Occipital lobe (tissue), 2 donors: ENCODE results near the gene ATXN10. TPM values are rescaled to one million over a fixed set of nuclear protein-coding genes. Genes with fewer than 3 reads are reported as not detected.

Experiments used
- DNase-seq: peaks from one replicate; lab custom pipeline; 2025; lab: John Stamatoyannopoulos, UW
- total RNA-seq: library from RNA; depleted of rRNA; stranded (reverse); fragments of >200 nt; gene quantifications from one replicate; pipeline ENCODE4 v1.2.3, GENCODE V29; 2014

The ATXN10 gene
- total RNA-seq, 1 donor from 2014 or later = 326 TPM

DNA sequence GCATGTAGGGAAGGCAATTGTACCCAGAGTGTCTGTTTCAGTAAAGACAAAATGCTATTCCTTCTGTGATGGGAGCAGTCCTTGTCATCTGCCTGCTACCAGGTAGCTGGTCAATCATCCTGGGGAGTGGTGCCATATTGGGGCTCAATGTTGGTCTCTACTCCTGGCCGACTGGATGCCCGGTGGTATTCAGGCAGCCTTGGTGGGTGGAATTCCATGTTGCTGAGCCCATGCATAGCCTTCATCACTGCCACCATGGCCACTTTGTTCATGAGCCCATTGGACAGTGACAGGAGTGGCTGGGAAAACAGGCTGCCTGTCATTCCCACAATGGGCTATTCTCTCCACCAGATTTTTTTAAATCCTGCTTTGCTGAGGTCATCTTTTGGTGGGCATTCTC lies 184.3 kb downstream of the ATXN10 start:
- DNase-seq = no peak

DNA sequence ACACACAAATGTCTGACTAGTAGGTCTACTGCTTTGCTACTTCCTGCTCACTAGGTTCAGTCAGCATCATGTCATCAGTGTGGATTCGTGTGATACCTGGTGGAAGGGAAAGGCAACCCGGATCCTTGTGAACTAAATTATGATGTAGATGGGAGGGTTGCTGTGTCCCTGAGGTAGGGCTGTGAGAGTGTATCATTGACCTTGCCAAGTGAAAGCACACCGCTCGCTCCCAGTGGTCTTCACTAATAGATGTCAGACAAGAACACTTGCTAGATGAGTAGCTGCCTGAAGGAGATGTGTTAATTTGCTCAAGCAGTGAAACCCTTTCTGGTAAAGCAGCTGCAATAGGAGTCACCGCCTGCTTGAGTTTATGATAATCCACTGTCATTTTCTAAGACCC lies 185.9 kb downstream of the ATXN10 start:
- DNase-seq = no peak

DNA sequence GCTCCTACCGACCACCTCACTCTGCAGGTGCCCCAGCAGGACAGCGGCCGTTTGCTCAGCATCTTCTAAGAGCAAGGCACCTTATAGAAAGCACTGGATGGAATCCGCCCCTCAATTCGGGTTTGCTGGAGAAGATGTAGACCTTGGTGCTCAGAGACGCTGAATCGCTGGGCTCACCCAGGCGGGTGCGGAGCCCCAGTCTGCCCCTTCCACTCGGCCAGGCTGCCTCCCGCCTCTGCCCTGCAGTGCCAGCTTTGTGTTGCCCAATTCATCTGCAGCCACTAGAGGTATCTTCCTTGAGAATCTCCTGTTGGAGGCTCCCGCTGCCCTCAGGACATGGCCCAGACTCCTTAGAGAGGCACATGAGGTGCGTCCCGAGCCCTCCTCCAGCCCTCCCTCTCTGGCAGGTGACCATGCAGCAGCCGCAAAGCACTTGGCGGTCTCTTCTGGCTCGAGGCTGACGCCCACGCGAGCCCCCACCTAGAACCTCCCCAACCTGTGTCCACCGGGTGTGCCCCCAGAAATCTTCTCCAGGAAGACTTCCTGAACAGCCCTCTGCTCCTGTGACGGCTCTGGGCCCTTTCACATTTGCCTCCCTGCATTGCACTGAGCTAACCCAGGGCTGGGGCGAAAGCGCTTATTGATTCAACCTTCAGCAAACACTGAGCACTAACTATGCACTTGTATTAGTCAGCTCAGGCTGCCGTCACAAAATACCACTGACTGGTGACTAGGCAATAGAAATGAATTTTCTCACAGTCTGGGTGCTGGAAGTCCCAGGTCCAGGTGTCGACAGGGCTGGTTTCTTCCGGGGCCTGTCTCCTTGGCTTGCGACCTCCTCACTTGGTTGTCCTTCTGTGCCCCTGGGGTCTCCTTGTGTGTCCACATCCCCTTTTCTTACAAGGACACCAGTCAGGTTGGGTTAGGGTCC lies 187.9 kb downstream of the ATXN10 start:
- no peak for DNase-seq

DNA sequence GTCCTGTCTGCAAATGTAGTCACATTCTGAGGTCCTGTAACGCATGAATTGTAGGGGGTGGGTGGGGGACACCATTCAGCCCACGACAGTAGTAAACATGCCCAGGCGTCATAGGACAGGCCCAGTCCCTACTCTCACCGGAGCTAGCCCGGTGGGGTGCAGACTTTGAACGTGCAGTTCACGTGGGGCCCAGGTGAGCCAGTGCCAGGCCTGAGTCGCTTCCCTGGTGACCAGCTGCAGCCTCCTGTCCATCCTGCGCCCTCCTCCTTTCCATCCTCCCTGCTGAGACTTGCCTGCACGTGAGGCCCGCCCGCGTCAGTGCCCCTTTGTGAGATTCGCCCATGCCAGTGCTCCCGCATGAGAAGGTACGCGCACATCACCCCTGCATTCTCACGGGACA lies 188.6 kb downstream of the ATXN10 start:
- no peak for DNase-seq

DNA sequence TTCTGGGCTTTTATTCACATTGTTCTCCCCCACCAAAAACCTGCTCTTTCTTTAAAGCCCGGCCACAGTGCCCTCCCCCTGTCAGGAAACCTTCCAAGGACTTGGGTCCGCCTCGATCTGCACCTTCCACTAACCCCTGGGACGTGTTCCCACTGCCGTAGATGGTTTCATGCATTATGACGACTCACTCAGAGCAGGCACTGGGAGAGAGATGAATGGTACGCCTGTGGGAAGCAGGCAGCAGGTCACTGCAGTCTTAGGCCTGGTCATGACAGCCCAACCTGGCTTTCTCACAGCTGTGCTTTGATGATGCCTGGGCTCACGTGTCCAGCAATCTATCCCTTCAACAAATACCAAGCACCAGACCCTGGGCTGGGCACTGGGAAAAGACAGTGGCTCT lies 189.6 kb downstream of the ATXN10 start:
- DNase-seq = no peak

DNA sequence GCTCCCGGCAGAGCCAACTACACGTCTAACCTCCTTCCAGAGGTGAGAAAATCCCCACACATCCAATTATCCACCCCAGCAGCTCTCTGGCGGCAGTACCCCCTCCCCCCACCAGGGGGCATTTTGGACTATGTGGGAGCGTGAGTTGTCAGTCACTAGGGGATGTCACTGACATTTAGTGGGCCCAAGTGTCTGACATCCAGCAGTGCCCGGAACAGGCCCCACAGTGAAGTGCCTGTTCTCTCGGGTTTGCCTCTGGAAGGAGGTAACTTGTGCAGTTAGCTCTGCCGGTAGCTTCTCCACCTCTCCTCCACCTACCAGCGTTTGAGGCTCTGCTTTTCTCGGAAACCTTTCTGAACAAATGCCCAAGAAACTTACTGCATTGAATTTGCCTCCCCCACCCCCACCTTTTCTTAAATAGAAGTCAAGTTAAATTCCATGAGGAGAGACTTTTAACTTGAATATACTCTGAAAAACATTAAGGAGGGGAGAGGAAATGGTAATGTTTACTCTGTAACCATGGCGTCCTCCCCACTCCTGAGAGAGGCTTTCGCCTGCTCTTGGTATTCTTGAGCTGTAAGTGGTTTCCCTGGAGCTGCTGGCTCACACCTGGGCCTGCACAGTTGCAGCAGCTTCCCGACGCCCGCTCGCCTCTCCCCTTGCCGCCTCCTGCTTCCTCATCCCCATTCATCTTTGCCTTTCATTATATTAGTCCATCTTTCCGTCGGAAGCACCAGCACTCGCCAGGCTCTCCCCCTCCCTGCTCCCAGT lies 192.5 kb downstream of the ATXN10 start:
- no peak for DNase-seq

DNA sequence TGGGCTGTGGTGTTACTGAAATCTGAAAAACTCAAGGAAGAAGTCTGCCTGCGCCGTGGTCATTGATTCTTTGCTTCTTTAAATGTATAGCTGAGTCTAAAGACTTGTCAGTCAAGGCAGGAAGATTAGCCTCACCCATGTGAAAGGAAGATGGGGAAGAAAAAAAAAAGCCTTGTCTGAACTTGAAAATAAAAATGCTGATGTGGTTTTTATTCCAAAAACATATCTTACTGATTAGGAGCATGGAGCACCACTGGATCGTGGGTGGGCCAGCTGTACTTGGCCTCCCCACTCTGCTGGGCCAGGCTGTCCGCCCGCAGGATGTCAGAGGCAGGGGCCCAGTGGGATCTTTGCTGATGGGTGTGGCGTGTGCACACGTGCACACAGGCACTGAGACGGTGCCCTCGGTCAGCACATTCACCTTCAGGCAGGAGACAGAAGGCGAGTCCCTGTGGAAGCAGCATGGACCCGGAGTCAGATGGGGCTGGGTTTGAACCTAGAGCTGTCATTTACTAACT lies 193.4 kb downstream of the ATXN10 start:
- no peak for DNase-seq

DNA sequence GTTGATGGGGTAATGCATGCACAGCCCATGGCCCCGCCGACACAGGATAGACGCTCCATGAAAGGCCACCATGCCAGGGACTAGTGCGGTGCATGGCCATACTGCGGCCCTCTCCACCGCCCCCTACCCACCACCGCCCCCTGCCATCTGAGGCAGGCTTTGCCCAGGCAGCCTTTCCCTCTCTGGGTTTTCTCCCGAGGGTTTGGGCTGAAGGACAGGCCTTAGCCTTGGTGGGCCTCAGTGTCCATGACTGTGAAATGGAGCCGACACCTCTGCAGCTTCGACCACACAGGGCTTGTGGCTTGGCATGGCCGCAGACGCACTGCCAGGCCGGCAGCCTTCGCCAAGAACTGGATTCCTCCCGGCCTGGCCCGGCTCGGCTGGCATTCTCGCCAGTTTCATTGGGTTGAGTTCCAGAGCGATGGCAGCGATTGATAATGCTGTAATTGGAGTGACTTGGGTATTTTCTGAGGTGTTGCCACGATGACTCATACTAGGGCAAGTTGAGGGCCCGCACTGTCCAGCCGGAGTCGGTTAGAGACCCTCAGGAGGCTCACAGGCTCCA lies 194.0 kb downstream of the ATXN10 start:
- DNase-seq = no peak

DNA sequence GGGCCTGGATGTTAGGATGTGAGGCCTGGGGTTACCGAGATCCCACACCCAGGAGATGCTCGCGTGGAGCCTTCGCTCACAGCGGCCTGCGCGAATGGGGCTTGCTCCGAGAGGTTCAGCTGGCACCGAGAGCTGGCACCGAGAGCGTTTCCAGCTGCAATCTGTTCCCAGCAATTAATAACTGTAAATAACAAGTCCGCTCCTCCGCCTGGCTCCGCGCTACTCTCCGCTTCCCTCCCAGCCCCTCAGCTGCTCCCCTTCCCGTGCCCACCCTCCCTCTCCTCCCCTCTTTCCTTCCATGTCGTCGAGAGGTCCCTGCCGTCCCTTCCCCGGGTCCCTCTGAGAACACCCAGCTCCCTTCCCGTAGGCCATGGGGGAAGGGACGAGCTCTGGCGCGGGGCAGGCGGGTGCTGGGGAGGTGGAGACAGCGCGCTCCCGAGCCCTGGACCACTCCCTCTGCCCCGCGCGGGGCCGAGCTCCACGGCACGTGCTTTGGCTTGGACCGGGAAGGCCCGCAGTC lies 194.6 kb downstream of the ATXN10 start:
- no peak for DNase-seq

DNA sequence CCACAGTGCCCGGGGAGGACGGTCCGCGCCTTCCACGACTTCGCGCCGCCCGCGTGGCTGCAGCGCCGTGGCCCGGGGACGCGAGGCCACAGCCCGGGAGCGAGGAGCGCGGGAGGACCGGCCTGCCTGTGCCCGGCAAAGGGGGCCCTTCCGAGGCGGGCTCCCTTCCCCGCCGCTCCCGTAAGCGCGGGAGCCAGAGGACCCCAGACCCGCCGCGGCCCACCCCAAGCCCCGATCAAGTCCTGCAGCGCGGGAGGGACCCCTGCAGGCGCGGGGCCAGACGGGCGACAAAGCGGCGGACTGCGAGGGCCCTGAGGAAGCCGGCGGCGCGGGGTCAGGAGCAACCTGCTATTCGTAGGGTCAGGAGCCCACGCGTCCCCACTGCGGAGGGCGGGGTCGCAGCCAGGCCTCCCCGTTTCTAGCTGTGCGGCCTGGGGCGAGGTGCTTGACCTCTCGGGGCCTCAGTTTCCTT lies 195.0 kb downstream of the ATXN10 start:
- no peak for DNase-seq

DNA sequence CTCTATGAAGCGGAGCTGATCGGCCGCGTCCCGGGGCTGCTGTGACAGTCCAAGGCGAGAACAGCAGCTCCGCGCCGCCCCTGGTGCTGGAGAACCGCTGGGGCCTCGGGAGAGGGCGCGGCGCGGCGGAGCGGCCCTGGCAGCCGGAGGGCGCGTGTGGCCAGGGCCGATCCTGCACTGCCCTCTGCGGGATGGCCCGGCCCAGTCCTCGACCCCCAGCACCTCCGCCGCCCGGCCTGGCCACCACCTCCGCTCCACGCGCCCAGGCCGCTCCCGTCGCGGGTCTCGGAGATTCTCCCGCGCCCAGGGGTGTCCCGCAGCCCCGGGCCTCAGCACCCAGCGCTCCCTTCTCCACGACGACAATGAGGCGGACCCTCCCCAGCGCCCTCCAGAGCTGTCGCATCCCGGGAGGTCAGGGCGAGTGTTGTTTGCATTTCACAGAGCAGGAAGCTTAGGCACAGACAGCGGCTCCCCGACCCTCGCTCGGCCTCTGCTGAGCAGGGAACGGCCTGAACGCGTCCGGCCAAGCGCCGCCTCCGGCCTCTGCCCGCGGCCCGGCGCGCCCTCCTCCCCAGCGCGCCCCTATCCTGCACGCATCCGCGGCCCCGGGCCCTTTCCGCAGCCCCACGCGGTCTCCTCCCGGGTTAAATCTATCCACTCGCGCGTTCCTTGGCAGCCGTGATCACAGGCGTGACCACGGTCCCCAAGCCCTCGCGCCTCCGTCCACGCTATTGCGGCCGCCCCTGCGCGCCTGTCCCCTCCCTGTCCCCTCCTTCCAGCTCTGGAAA lies 195.7 kb downstream of the ATXN10 start:
- no peak for DNase-seq

DNA sequence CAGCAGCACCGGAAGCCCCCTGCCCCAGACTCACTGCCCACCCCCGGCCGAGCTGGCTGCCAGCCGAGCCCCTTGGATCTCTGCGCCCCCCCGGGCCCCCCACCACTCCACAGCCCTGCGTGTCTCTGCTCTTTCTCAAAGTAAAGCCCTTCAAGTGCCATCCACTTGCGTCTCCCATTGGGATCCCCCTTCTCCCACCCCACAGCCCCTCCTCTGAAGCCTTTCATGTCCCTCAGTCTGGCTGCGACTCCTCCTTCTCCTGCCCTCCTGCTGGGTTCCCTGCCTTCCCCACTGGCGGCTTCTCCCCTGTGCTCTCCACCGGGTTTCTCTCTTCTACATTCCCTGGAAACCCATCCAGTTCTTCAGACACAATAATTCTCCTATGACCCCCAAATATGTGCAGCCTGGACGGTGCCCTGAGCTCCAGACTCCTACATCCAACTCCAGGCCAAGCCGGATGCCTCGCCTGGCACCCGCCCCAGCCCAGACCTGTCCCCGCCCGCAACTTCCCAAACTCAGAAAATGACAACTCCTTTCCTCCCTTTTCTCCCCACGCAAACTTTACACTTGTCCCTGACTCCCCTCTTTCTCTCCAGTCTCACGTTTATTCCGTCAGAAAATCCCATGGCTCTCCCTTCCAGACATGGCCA lies 196.4 kb downstream of the ATXN10 start:
- no peak for DNase-seq

DNA sequence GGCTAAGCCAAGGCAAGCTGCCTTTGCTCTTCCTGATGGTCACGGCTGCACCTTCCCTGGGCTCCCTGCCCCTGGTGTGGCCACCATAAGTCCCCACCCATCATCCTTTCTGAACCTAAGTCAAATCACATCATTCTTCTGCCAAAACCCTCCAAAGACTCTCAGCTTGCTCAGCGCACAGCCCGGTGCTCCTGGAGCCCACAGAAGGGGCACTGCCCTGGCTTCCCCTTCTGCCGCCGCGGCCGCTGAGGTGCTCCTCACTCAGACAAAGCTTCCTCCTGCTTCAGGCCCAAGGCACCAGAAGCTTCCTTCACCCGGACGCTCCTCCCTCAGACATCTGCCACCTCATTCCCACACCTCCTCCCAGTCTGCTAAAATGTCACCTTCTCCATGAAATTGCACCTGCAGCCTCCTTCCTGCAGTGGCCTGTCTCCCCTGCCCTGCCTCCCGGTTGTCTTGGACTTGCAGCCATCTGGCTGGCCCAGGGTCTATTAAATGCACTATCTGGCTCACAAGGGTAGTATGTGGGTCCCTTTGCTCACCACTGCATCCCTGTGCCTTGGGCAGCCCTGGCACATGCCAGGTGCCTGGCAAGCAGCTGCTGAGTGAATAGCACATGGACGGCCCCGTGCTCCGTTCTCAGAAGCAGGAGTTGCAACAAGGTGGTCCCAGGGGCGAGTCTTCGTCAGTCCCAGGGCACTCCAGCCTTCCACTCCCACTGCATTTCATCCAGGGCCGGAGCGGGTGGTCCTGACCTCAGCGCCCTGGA lies 197.1 kb downstream of the ATXN10 start:
- no peak for DNase-seq

DNA sequence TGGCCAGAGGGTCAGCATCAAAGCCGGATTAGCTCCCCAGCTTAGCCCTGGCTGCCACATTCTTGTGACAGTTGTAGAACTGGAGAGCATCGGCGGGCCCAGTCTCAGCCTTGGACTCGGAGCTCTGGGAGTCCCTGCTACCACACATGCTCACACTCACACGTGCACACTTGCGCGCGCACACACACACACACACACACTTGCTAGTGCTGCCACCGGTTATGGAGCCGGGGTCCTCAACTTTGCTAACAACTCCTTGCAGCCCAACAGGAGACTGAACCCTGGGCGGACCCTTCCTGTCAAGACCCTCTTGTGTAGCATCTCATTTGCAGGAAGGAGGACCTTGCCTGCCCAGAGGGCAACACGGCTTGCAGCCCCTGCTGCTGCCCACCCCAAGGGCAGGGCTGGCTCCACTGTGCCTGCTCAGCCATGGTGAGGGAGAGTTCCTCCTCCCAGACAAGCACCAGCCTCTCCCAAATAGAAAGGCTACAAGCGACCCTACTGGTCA lies 197.8 kb downstream of the ATXN10 start:
- no peak for DNase-seq

DNA sequence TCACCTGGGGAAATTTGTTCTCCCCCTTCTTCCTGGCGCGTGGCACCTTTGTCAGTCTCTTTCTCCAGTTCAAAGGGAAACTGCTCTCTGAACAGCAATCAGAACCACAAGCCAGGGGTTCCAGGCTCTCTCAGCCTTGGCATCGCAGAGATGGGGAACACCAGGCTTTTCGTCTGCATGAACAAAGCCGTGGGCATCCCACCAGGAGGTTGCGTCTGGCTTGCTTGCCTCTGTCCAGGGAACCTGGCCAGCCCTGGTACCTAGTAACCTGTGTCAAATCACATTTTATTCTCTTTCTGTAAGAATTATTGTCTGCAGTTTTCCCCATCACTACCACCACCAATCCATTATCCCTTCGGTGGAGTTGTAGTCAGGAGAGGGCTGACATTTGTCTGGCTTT lies 198.4 kb downstream of the ATXN10 start:
- DNase-seq = no peak

DNA sequence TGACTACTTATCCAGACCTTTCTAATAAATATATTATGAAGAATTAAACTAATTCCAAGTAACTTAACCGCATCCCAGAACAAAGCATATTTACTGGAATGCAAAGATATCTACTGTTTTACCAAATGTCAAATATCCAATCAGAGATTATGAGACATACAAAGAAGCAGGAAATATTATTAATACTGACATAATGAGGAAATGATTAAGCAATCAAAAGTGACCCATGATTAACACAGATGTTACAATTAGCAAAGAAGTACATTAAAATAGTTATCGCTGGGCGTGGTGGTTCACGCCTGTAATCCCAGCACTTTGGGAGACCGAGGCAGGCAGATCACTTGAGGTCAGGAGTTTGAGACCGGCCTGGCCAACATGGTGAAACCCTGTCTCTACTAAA lies 200.1 kb downstream of the ATXN10 start:
- no peak for DNase-seq

DNA sequence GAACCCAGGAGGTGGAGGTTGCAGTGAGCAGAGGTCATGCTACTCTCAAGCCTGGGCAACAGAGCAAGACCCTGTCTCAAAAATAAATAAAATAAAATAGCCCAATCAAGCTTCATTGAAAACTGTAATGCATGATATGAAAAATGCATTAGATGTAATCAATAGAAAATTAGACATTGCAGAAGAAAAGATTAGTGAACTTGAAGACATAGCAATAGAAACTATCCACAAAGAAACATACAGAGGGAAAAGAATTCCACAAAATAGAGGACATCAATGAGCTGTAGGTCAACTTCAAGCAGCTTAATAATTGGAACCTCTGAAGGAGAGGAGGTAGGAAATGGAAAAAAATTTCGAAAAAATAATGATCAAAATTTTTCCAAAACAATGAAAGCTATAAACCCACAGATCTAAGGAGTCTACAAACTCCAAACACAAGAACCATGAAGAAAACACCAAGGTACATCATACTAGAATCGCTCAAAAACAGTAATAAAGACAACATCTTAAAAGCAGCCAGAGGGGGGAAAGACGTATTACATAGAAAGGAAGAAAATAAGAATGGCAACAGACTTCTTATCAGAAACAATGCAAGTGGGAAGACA lies 201.1 kb downstream of the ATXN10 start:
- no peak for DNase-seq

DNA sequence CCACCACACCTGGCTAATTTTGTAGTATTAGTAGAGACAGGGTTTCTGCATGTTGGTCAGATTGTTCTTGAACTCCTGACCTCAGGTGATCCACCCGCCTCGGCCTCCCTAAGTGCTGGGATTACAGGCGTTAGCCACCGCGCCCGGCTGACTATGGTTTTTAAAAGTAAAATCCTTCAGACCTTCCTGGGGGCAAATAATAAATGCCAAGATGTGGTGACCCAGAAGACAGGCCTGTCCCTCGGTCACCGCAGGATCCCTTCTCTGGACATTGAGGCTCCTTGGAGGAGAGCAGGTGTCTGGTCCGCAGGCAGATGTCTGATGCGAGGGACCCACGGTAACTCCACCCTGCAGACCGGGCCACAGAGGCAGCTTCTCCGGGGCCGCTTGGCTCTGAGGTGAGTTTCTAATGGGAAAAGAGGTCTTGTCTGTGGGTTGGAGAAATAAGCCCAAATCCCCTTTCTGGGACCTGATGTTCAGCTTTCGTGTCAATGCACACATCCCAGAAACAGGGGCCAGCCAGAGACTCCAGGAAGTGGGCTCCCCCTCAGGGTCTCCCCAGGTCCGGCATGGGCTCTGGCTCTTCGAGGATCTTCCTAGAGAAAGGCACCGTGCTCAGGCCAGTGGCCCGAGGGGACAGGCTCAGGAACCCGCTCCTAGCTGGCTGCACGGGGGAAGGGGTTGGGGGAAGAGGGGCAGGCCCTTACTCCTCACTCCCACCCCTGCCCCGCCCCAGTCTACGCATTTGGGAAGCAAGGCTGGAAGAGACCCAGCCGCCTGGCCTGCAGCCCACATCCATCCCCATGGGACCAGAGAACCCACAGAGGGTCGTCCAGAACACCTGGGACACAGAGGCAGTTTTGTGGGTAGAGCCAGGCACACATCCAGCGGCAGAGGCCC lies 204.8 kb downstream of the ATXN10 start:
- no peak for DNase-seq
